Ishikawa (cell line): ENCODE data around the gene BCL3.

Source experiments
- CEBPB ChIP-seq: IDR thresholded peaks from 2 replicates; pipeline ENCODE4 v1.6.1; 2012
- CREB1 ChIP-seq: IDR thresholded peaks from 2 replicates; pipeline ENCODE4 v1.6.1; 2012; ENCODE audit warnings: low read depth
- EGR1 ChIP-seq: IDR thresholded peaks from 2 replicates; pipeline ENCODE4 v1.6.1; 2012
- EP300 ChIP-seq: IDR thresholded peaks from 2 replicates; pipeline ENCODE4 v1.6.1; 2012; ENCODE audit warnings: borderline replicate concordance
- FOXM1 ChIP-seq: IDR thresholded peaks from 2 replicates; pipeline ENCODE4 v1.6.1; 2012; ENCODE audit warnings: low read depth, borderline replicate concordance
- MAX ChIP-seq: IDR thresholded peaks from 2 replicates; pipeline ENCODE4 v1.6.1; 2012
- NFIC ChIP-seq: IDR thresholded peaks from 2 replicates; pipeline ENCODE4 v1.6.1; 2012
- RAD21 ChIP-seq: IDR thresholded peaks from 2 replicates; pipeline ENCODE4 v1.6.1; 2012; ENCODE audit warnings: low read depth
- REST ChIP-seq: IDR thresholded peaks from 2 replicates; pipeline ENCODE4 v1.6.1; 2012; ENCODE audit warnings: low read depth, mild to moderate bottlenecking
- TAF1 ChIP-seq: IDR thresholded peaks from 2 replicates; pipeline ENCODE4 v1.6.1; 2012; ENCODE audit warnings: low read depth, mild to moderate bottlenecking
- TCF12 ChIP-seq: IDR thresholded peaks from 2 replicates; pipeline ENCODE4 v1.6.1; 2012; ENCODE audit warnings: low read depth
- TEAD4 ChIP-seq: IDR thresholded peaks from 2 replicates; pipeline ENCODE4 v1.6.1; 2012
- USF1 ChIP-seq: IDR thresholded peaks from 2 replicates; pipeline ENCODE4 v1.6.1; 2012
- YY1 ChIP-seq: IDR thresholded peaks from 2 replicates; pipeline ENCODE4 v1.6.1; 2012; ENCODE audit warnings: low read depth
- ZBTB7A ChIP-seq: IDR thresholded peaks from 2 replicates; pipeline ENCODE4 v1.6.1; 2012; ENCODE audit warnings: low read depth

Gene BCL3

GRCh38 chr19:44789943-44790483 is 41.5 kb downstream of the BCL3 start:
- TF ChIP-seq USF1 (no peak), REST (no peak)

- no peak for TF ChIP-seq CEBPB
- no peak for TF ChIP-seq NFIC
- TF ChIP-seq CREB1: no peak
- no peak for TF ChIP-seq YY1
- no peak for TF ChIP-seq TAF1
- no peak for TF ChIP-seq TCF12
- no peak for TF ChIP-seq EP300
- no peak for TF ChIP-seq TEAD4
- TF ChIP-seq ZBTB7A: no peak
- TF ChIP-seq USF1: no peak
- TF ChIP-seq MAX: no peak
- no peak for TF ChIP-seq EGR1
- no peak for TF ChIP-seq RAD21
- TF ChIP-seq REST: no peak
- no peak for TF ChIP-seq FOXM1
Observed at GRCh38 chr19:44792281-44792680, 43.8 kb downstream of the BCL3 start.

GRCh38 chr19:44794610-44795009 is 46.1 kb downstream of the BCL3 start:
- TF ChIP-seq TAF1 (no peak), MAX (no peak), TCF12 (no peak), ZBTB7A (no peak), EP300 (no peak), RAD21 (no peak), FOXM1 (no peak)

- no peak for TF ChIP-seq MAX
- TF ChIP-seq TAF1: no peak
- TF ChIP-seq YY1: no peak
- TF ChIP-seq USF1: no peak
- TF ChIP-seq CREB1: no peak
- TF ChIP-seq FOXM1: no peak
- no peak for TF ChIP-seq ZBTB7A
- no peak for TF ChIP-seq TCF12
- no peak for TF ChIP-seq CEBPB
- no peak for TF ChIP-seq EP300
- no peak for TF ChIP-seq NFIC
- TF ChIP-seq TEAD4: no peak
- no peak for TF ChIP-seq REST
Observed at GRCh38 chr19:44795398-44795987, 47.0 kb downstream of the BCL3 start.
